Lung (tissue), 12 donors: ENCODE results near the gene EFS. TPM values are rescaled to one million over a fixed set of nuclear protein-coding genes. Genes with fewer than 3 reads are reported as not detected.
"Not testable (repeated sequence)": the region's sequence is repeated elsewhere in the genome, so short reads cannot be mapped to it uniquely, and the experiment has no call there.

Source experiments
- ATAC-seq: fragments of 200-7000 bp; cut with Tn5 transposase; one replicate; pipeline ENCODE4 v1.9.1; 2020; ENCODE audit warnings: moderate number of reproducible peaks; ENCODE audit not compliant: insufficient read depth, low FRiP score
- DNase-seq, 3 donors: peaks; one replicate each; pipeline ENCODE4 v3.0.0-alpha.2; 2013 to 2017
- H3K27ac ChIP-seq, 2 donors: one replicate each; pipeline ENCODE4 v1.5.1; 2013; ENCODE audit warnings: mild to moderate bottlenecking in 2 of 2, moderate library complexity in 2 of 2, control low read depth in 1 of 2, inconsistent platforms in 1 of 2, low read depth in 1 of 2, low read length in 1 of 2
- H3K27me3 ChIP-seq, 3 donors: one replicate each; pipeline ENCODE4 v1.5.1; 2013; ENCODE audit warnings: low read length in 2 of 3; ENCODE audit not compliant: control insufficient read depth in 3 of 3, insufficient read depth in 3 of 3
- H3K36me3 ChIP-seq, 4 donors: one replicate each; pipeline ENCODE4 v1.5.1; 2013; ENCODE audit warnings: low read length in 4 of 4, mild to moderate bottlenecking in 1 of 4, moderate library complexity in 1 of 4; ENCODE audit not compliant: control insufficient read depth in 4 of 4, insufficient read depth in 4 of 4
- H3K4me1 ChIP-seq, 5 donors: one replicate each; pipeline ENCODE4 v1.5.1; 2013; ENCODE audit warnings: low read length in 5 of 5, mild to moderate bottlenecking in 2 of 5, moderate library complexity in 1 of 5; ENCODE audit not compliant: control insufficient read depth in 5 of 5, insufficient read depth in 5 of 5
- H3K4me3 ChIP-seq: one replicate; pipeline ENCODE4 v1.5.1; 2013; ENCODE audit warnings: mild to moderate bottlenecking, control low read depth, moderate library complexity
- H3K9ac ChIP-seq, 2 donors: one replicate each; pipeline ENCODE4 v1.5.1; 2013; ENCODE audit warnings: low read length in 2 of 2, control low read depth in 1 of 2; ENCODE audit not compliant: insufficient read depth in 1 of 2
- H3K9me3 ChIP-seq, 4 donors: one replicate each; pipeline ENCODE4 v1.5.1; 2013; ENCODE audit warnings: low read length in 3 of 4, mild to moderate bottlenecking in 1 of 4, moderate library complexity in 1 of 4; ENCODE audit not compliant: control insufficient read depth in 4 of 4, insufficient read depth in 3 of 4
- CTCF ChIP-seq: IDR thresholded peaks from 2 replicates; pipeline ENCODE4 v1.5.1; 2012; ENCODE audit warnings: mild to moderate bottlenecking; ENCODE audit errors: control extremely low read depth, extremely low read depth
- WGBS, 2 donors: extraction: QIAGEN DNeasy Blood & Tissue Kit; methylation state at CpG; one replicate each; pipeline ENCODE4 v1.1.7; 2013; 5-methylcytosine and 5-hydroxymethylcytosine counted together
- polyA plus RNA-seq, 2 donors: library from polyadenylated mRNA; stranded (reverse); fragments of 200-250 nt; gene quantifications; one replicate each; pipeline ENCODE4 v1.2.1, GENCODE V29; 2013
- total RNA-seq, 2 donors: library from RNA; depleted of rRNA in 1 of 2; stranded (reverse); fragments of >200 nt in 1 of 2; gene quantifications; one replicate each; pipeline ENCODE4 v1.2.1, GENCODE V29; 2014 to 2021
- donor health status: control.
- donor health status: control.
- donor health status: Bipolar disorder and iron deficiency.
- donor health status: healthy.
- donor health status: DM: yes; HTN: yes; CAD: no.

The EFS gene
- total and polyA plus RNA-seq, 4 donors, result 6.5 to 19.9 (median 12.7) TPM

DNA sequence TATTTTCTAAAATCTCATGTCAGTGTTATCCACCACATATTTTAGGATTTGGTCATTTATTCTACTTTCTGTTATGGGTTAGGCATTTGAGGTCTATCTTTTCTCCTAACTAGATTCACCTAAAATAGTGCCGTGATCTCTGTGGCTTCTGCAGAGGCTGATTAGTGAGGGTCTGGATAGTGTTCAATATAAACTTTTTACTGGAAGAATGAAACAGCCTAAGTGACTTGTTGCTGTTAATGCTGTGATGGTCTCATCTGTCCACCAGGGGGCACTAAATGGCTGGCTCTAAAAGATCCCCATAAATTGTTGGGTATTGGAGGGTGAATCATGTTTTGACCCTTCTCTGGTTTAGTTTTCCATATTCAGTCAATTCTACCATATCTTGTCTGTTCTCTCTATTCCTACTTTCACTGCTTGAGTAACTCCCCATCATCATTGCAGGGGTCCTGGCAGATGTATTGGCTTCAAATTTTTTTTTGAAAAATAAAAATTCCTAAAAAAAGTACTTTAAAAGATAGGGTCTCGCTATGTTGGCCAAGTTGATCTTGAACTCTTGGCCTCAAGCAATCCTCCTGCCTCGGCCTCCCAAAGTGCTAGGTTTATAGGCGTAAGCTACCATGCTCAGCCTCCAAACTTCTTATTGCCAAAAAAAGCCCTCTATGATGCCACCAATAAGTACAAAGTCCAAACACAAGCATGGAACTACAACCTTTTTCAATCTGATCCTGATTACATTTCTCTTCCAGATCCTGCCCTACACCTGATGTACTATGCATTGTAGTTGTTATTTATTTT lies 36.8 kb downstream of the EFS start:
- Histone ChIP-seq H3K9ac (no peak overlapping the region), H3K27me3 (no peaks in the 10 kb centered on the region), H3K27ac (no peak overlapping the region), H3K4me3 (no peak overlapping the region), H3K4me1 (peaks cover 0 to under 1% (median 0%) of the 10 kb centered on the region in 5 donors), H3K36me3 (peaks cover 14 to 19% (median 15%) of the 10 kb centered on the region in 4 donors), H3K9me3 (no peaks in the 10 kb centered on the region)
- WGBS, 2 donors, result 41 to 45% methylated on average over 4 of the region's 4 CpGs
- DNase-seq (peak; percentile 75 to 89 (median 85)), ATAC-seq (peak; percentile 84)
- TF ChIP-seq CTCF, result peak; percentile 90

- H3K4me3 ChIP-seq, result no peak overlapping the region
- peaks cover 14 to 25% (median 21%) of the 10 kb centered on the region in 4 donors for H3K36me3 ChIP-seq
- WGBS, 2 donors, result 83 to 86% methylated on average over 13 of the region's 13 CpGs
- ATAC-seq (no peak), DNase-seq (no peak)
- H3K27me3 ChIP-seq, result no peaks in the 10 kb centered on the region
- TF ChIP-seq CTCF, result no peak
- H3K9me3 ChIP-seq, result no peaks in the 10 kb centered on the region
- H3K4me1 ChIP-seq, result peaks cover 0 to 9% (median 5%) of the 10 kb centered on the region in 5 donors
- H3K27ac ChIP-seq, result no peak overlapping the region
- no peak overlapping the region for H3K9ac ChIP-seq
These were observed 38.3 kb downstream of the EFS start for GRCh38 chr14:23326491-23327332.

DNA sequence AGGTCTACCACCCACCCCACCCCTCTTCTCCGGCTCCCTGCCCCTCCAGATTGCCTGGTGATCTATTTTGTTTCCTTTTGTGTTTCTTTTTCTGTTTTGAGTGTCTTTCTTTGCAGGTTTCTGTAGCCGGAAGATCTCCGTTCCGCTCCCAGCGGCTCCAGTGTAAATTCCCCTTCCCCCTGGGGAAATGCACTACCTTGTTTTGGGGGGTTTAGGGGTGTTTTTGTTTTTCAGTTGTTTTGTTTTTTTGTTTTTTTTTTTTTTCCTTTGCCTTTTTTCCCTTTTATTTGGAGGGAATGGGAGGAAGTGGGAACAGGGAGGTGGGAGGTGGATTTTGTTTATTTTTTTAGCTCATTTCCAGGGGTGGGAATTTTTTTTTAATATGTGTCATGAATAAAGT lies 39.2 kb downstream of the EFS start:
- 92 to 94% methylated on average over 5 of the region's 5 CpGs for WGBS, 2 donors
- not testable (repeated sequence) for H3K9me3 ChIP-seq, H3K27me3 ChIP-seq, H3K4me1 ChIP-seq, ATAC-seq, H3K27ac ChIP-seq, DNase-seq, H3K4me3 ChIP-seq, H3K9ac ChIP-seq
- peaks cover 14 to 25% (median 21%) of the 10 kb centered on the region in 4 donors for H3K36me3 ChIP-seq

DNA sequence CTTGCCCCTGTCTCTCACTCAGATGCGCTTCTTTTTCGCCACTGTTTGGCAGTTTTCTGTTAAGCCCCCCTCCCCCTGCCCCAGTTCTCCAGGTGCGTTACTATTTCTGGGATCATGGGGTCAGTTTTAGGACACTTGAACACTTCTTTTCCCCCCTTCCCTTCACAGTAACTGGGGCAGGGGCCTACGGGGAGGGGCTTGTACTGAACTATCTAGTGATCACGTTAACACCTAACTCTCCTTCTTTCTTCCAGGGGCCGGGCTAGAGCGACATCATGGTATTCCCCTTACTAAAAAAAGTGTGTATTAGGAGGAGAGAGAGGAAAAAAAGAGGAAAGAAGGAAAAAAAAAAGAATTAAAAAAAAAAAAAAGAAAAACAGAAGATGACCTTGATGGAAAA lies 40.0 kb downstream of the EFS start:
- no peak overlapping the region for H3K9ac ChIP-seq
- 87 to 93% methylated on average over 7 of the region's 7 CpGs for WGBS, 2 donors
- peaks cover 0 to 15% (median 5%) of the 10 kb centered on the region in 5 donors for H3K4me1 ChIP-seq
- H3K9me3 ChIP-seq, result no peaks in the 10 kb centered on the region
- no peak overlapping the region for H3K4me3 ChIP-seq
- no peak overlapping the region for H3K27ac ChIP-seq
- TF ChIP-seq CTCF, result no peak
- no peak for ATAC-seq
- H3K27me3 ChIP-seq, result no peaks in the 10 kb centered on the region
- no peak for DNase-seq
- H3K36me3 ChIP-seq, result peaks cover 14 to 25% (median 21%) of the 10 kb centered on the region in 4 donors
